ENCODE measurements around the gene TBC1D4. TPM values are rescaled to one million over a fixed set of nuclear protein-coding genes. Genes with fewer than 3 reads are reported as not detected.

TBC1D4 gene
- total and polyA plus RNA-seq, 10 of the 15 experiments (the other 5 are each of a cell fraction or from before 2014, with no cell fraction given) = 11.0 to 38.6 (median 25.5) TPM

DNA sequence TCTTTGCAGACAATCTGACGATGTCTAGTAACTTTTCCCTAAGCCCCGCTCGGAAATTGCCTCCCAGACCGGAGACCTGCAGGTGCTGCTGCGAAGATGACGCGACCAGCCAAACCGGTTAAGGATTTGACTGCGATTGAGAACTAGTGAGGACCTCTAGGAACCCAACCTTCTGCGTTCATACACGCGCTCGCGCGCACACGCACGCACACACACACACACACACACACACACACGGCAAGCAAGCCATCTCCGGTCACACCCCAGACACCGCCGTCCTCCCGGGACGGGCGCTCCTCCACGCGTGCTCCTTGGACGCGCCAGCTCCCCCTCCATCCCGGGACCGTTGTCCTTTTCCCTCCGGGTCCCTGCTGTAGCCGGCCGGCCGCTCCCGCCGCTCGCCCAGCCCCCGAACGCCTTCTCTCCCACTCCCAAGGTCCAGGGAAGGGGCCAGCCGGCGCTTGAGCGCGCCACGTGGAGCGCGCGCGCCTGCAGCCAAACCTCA lies 1.2 kb downstream of the TBC1D4 start (continued):
- TF ChIP-seq, protein P1, sequence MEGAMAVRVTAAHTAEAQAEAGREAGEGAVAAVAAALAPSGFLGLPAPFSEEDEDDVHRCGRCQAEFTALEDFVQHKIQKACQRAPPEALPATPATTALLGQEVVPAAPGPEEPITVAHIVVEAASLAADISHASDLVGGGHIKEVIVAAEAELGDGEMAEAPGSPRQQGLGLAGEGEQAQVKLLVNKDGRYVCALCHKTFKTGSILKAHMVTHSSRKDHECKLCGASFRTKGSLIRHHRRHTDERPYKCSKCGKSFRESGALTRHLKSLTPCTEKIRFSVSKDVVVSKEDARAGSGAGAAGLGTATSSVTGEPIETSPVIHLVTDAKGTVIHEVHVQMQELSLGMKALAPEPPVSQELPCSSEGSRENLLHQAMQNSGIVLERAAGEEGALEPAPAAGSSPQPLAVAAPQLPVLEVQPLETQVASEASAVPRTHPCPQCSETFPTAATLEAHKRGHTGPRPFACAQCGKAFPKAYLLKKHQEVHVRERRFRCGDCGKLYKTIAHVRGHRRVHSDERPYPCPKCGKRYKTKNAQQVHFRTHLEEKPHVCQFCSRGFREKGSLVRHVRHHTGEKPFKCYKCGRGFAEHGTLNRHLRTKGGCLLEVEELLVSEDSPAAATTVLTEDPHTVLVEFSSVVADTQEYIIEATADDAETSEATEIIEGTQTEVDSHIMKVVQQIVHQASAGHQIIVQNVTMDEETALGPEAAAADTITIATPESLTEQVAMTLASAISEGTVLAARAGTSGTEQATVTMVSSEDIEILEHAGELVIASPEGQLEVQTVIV (IDR thresholded peaks at IDR 0.05; ENCODE audit: borderline replicate concordance, partially characterized antibody) = no peak
- TF ChIP-seq NR2C1 (IDR thresholded peaks at IDR 0.05) (no peak), YY1 (IDR thresholded peaks at IDR 0.05; ENCODE audit: low read depth, low read length) (no peak), TAF1 (IDR thresholded peaks at IDR 0.05; ENCODE audit: borderline replicate concordance, low read depth, low read length) (no peak), SP1 (IDR thresholded peaks at IDR 0.05; ENCODE audit: low read depth, low read length) (no peak), MEF2B (IDR thresholded peaks at IDR 0.05; ENCODE audit: partially characterized antibody, poor library complexity, severe bottlenecking) (no peak), PAX8 (IDR thresholded peaks at IDR 0.05) (no peak), IRF4 (IDR thresholded peaks at IDR 0.05; ENCODE audit: low read depth, low read length) (no peak), BHLHE40 (IDR thresholded peaks at IDR 0.05; ENCODE audit: borderline replicate concordance in 1 of 2, low read depth in 2 of 2, low read length in 1 of 2) (peak in 1 of 2 experiments; percentile 58; a peak in 1 of 4 replicates), MTA3 (IDR thresholded peaks at IDR 0.05; ENCODE audit: borderline replicate concordance, low read length) (no peak), TCF7 (IDR thresholded peaks at IDR 0.05; ENCODE audit: borderline replicate concordance) (no peak), EED (IDR thresholded peaks at IDR 0.05; ENCODE audit: low read depth) (peak; percentile 70), KLF5 (IDR thresholded peaks at IDR 0.05; ENCODE audit: partially characterized antibody) (no peak), LARP7 (IDR thresholded peaks at IDR 0.05) (no peak), HDAC2 (IDR thresholded peaks at IDR 0.05) (no peak), IKZF2 (IDR thresholded peaks at IDR 0.05) (peak; percentile 60 to 67), RCOR1 (conservative IDR thresholded peaks at IDR 0.05; ENCODE audit: low read depth, low read length) (no peak), RAD21 (IDR thresholded peaks at IDR 0.05; ENCODE audit: insufficient read depth, low read depth, low read length) (no peak), ZSCAN29 (IDR thresholded peaks at IDR 0.05) (0 out of 2 replicates have a peak, but pooled peaks have one; percentile 19), POLR2A (IDR thresholded peaks at IDR 0.05; ENCODE audit: low read depth, low read length) (peak; percentile 66), CHD4 (IDR thresholded peaks at IDR 0.05) (no peak), CBX5 (IDR thresholded peaks at IDR 0.05; ENCODE audit: low read depth) (peak; percentile 51; the same call in 1 of the 2 replicates), RB1 (IDR thresholded peaks at IDR 0.05; ENCODE audit: borderline replicate concordance) (no peak), EZH2 (IDR thresholded peaks at IDR 0.05; ENCODE audit: borderline replicate concordance, control insufficient read depth, low read depth, low read length) (no peak), WRNIP1 (IDR thresholded peaks at IDR 0.05; ENCODE audit: borderline replicate concordance, low read depth, low read length) (no peak), NRF1 (conservative IDR thresholded peaks at IDR 0.05; ENCODE audit: low read depth, low read length) (no peak)
- TF ChIP-seq, protein P2, sequence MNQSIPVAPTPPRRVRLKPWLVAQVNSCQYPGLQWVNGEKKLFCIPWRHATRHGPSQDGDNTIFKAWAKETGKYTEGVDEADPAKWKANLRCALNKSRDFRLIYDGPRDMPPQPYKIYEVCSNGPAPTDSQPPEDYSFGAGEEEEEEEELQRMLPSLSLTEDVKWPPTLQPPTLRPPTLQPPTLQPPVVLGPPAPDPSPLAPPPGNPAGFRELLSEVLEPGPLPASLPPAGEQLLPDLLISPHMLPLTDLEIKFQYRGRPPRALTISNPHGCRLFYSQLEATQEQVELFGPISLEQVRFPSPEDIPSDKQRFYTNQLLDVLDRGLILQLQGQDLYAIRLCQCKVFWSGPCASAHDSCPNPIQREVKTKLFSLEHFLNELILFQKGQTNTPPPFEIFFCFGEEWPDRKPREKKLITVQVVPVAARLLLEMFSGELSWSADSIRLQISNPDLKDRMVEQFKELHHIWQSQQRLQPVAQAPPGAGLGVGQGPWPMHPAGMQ (IDR thresholded peaks at IDR 0.05; ENCODE audit: borderline replicate concordance) = no peak
- TF ChIP-seq, protein P3, sequence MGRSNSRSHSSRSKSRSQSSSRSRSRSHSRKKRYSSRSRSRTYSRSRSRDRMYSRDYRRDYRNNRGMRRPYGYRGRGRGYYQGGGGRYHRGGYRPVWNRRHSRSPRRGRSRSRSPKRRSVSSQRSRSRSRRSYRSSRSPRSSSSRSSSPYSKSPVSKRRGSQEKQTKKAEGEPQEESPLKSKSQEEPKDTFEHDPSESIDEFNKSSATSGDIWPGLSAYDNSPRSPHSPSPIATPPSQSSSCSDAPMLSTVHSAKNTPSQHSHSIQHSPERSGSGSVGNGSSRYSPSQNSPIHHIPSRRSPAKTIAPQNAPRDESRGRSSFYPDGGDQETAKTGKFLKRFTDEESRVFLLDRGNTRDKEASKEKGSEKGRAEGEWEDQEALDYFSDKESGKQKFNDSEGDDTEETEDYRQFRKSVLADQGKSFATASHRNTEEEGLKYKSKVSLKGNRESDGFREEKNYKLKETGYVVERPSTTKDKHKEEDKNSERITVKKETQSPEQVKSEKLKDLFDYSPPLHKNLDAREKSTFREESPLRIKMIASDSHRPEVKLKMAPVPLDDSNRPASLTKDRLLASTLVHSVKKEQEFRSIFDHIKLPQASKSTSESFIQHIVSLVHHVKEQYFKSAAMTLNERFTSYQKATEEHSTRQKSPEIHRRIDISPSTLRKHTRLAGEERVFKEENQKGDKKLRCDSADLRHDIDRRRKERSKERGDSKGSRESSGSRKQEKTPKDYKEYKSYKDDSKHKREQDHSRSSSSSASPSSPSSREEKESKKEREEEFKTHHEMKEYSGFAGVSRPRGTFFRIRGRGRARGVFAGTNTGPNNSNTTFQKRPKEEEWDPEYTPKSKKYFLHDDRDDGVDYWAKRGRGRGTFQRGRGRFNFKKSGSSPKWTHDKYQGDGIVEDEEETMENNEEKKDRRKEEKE (IDR thresholded peaks at IDR 0.05) = no peak

Data from GM12878 (cell line).